Neuronal stem cell (in vitro differentiated cells): ENCODE results near the gene DPY19L3.

Experiments used
- DNase-seq: peaks from one replicate; pipeline ENCODE4 v3.0.0-alpha.2; 2013; ENCODE audit warnings: low spot score
- H2AFZ ChIP-seq: one replicate; pipeline ENCODE4 v1.6.1; 2013; ENCODE audit warnings: mild to moderate bottlenecking, low read length, inconsistent platforms
- H2AK5ac ChIP-seq: 2 replicates; pipeline ENCODE4 v1.6.1; 2013; ENCODE audit warnings: low read depth, mild to moderate bottlenecking, inconsistent platforms, low read length, moderate library complexity, mixed read lengths
- H2BK120ac ChIP-seq: 2 replicates; pipeline ENCODE4 v1.6.1; 2013; ENCODE audit warnings: low read depth, mild to moderate bottlenecking, inconsistent platforms, low read length, moderate library complexity, mixed read lengths
- H2BK12ac ChIP-seq: one replicate; pipeline ENCODE4 v1.6.1; 2013; ENCODE audit warnings: low read length, inconsistent platforms
- H2BK15ac ChIP-seq: 2 replicates; pipeline ENCODE4 v1.6.1; 2013; ENCODE audit warnings: mild to moderate bottlenecking, low read length, inconsistent platforms, mixed read lengths
- H2BK5ac ChIP-seq: one replicate; pipeline ENCODE4 v1.6.1; 2013; ENCODE audit warnings: inconsistent platforms, mild to moderate bottlenecking, low read length, moderate library complexity
- H3K14ac ChIP-seq: one replicate; pipeline ENCODE4 v1.6.1; 2013; ENCODE audit warnings: low read length, inconsistent platforms
- H3K18ac ChIP-seq: 2 replicates; pipeline ENCODE4 v1.6.1; 2013; ENCODE audit warnings: low read length, inconsistent platforms
- H3K23ac ChIP-seq: 2 replicates; pipeline ENCODE4 v1.6.1; 2013; ENCODE audit warnings: low read depth, mild to moderate bottlenecking, mixed read lengths, low read length, inconsistent platforms; ENCODE audit not compliant: poor library complexity
- H3K27ac ChIP-seq: replicated peaks from 3 replicates; pipeline ENCODE4 v1.5.1; 2013; ENCODE audit warnings: low read length, inconsistent platforms
- H3K27me3 ChIP-seq, 3 experiments: 2 replicates each; pipeline ENCODE4 v1.6.1; 2013; ENCODE audit warnings: low read length in 3 of 3, mild to moderate bottlenecking in 2 of 3, inconsistent platforms in 1 of 3, low read depth in 1 of 3, mixed read lengths in 1 of 3, moderate library complexity in 1 of 3; ENCODE audit not compliant: control insufficient read depth in 3 of 3, insufficient read depth in 3 of 3
- H3K36me3 ChIP-seq, 2 donors: replicated peaks in 1 of 2; 2 replicates each; pipeline ENCODE4 v1.6.1; 2013; ENCODE audit warnings: low read length in 2 of 2; ENCODE audit not compliant: control insufficient read depth in 2 of 2, insufficient read depth in 2 of 2
- H3K4ac ChIP-seq: 2 replicates; pipeline ENCODE4 v1.6.1; 2013; ENCODE audit warnings: inconsistent platforms, mild to moderate bottlenecking, low read length, moderate library complexity
- H3K4me1 ChIP-seq, 2 donors: 1 replicate in 1 of 2; 2 replicates in 1 of 2; pipeline ENCODE4 v1.6.1; 2013; ENCODE audit warnings: low read length in 2 of 2, low read depth in 1 of 2; ENCODE audit not compliant: control insufficient read depth in 2 of 2, insufficient read depth in 1 of 2
- H3K4me2 ChIP-seq: one replicate; pipeline ENCODE4 v1.6.1; 2013; ENCODE audit warnings: mild to moderate bottlenecking, low read length, inconsistent platforms; ENCODE audit not compliant: insufficient read depth, poor library complexity, severe bottlenecking
- H3K4me3 ChIP-seq, 2 donors: 2 replicates each; pipeline ENCODE4 v1.5.1; 2013; ENCODE audit warnings: low read length in 2 of 2, mild to moderate bottlenecking in 2 of 2, inconsistent platforms in 1 of 2, moderate library complexity in 1 of 2
- H3K79me1 ChIP-seq: one replicate; pipeline ENCODE4 v1.6.1; 2013; ENCODE audit warnings: low read depth, mild to moderate bottlenecking, inconsistent platforms, low read length, moderate library complexity
- H3K9ac ChIP-seq: one replicate; pipeline ENCODE4 v1.6.1; 2013; ENCODE audit warnings: mild to moderate bottlenecking, low read depth, low read length, inconsistent platforms; ENCODE audit not compliant: poor library complexity
- H3K9me3 ChIP-seq, 2 donors: replicated peaks in 1 of 2; 2 replicates each; pipeline versions ENCODE3 to v1.6.1; 2013; ENCODE audit warnings: low read length in 2 of 2, mild to moderate bottlenecking in 2 of 2, inconsistent platforms in 1 of 2, low read depth in 1 of 2, mixed read lengths in 1 of 2, moderate library complexity in 1 of 2; ENCODE audit not compliant: control insufficient read depth in 2 of 2, insufficient read depth in 1 of 2
- H4K8ac ChIP-seq: one replicate; pipeline ENCODE4 v1.6.1; 2013; ENCODE audit warnings: low read depth, mild to moderate bottlenecking, inconsistent platforms, low read length, moderate library complexity
- H4K91ac ChIP-seq: one replicate; pipeline ENCODE4 v1.6.1; 2013; ENCODE audit warnings: low read length, low read depth, mild to moderate bottlenecking, inconsistent platforms; ENCODE audit not compliant: poor library complexity
- WGBS, 2 donors: extraction: QIAGEN DNeasy Blood & Tissue Kit; methylation state at CpG; one replicate each; pipeline ENCODE4 v1.1.7; 2013; ENCODE audit warnings: missing lambda C conversion rate in 2 of 2, mixed read lengths in 1 of 2; ENCODE audit not compliant: insufficient read length in 2 of 2, insufficient replicate concordance in 1 of 2; ENCODE audit errors: extremely low coverage in 2 of 2; 5-methylcytosine and 5-hydroxymethylcytosine counted together

Gene DPY19L3

GRCh38 chr19:32406161-32407003 is 812 bp downstream of the DPY19L3 start:
- Histone ChIP-seq H2BK5ac (peak overlapping the region; percentile 89), H3K4me1 (peaks cover 7 to 9% of the 10 kb centered on the region in 2 donors), H3K23ac (peak overlapping the region; percentile 100), H2BK15ac (no peak overlapping the region), H3K9me3 (no peaks in the 10 kb centered on the region), H2AFZ (peak overlapping the region; percentile 94), H3K36me3 (peaks cover 10 to 44% of the 10 kb centered on the region in 2 donors), H3K4me2 (peak overlapping the region; percentile 82), H3K18ac (peak overlapping the region; percentile 98), H4K8ac (peak overlapping the region; percentile 27), H3K27ac (no peak overlapping the region), H3K4ac (peak overlapping the region; percentile 6), H3K79me1 (peaks cover 5% of the 10 kb centered on the region), H4K91ac (no peak overlapping the region), H3K9ac (peak overlapping the region; percentile 96), H3K14ac (no peak overlapping the region), H2BK12ac (peak overlapping the region; percentile 48), H2BK120ac (no peak overlapping the region), H2AK5ac (peak overlapping the region; percentile 26), H3K4me3 (peak overlapping the region; percentile 90 to 98), H3K27me3 (no peaks in the 10 kb centered on the region)
- WGBS, 2 donors, result no CpG with 5 or more reads among the region's 33 CpGs
- DNase-seq, result no peak

- Histone ChIP-seq H2AFZ (no peak overlapping the region), H3K27me3 (no peaks in the 10 kb centered on the region), H3K4ac (no peak overlapping the region), H2BK15ac (no peak overlapping the region), H3K9me3 (no peaks in the 10 kb centered on the region), H3K9ac (no peak overlapping the region), H4K91ac (no peak overlapping the region), H3K23ac (no peak overlapping the region), H4K8ac (no peak overlapping the region), H2BK120ac (no peak overlapping the region), H3K79me1 (peaks cover 5% of the 10 kb centered on the region), H3K27ac (no peak overlapping the region), H2BK5ac (no peak overlapping the region), H2AK5ac (no peak overlapping the region), H2BK12ac (no peak overlapping the region), H3K36me3 (peaks cover 12 to 53% of the 10 kb centered on the region in 2 donors), H3K4me2 (no peak overlapping the region), H3K4me1 (peaks cover 7 to 9% of the 10 kb centered on the region in 2 donors), H3K14ac (no peak overlapping the region), H3K4me3 (peak overlapping the region in 1 of 2 donors; percentile 98), H3K18ac (no peak overlapping the region)
- no CpG with 5 or more reads among the region's 19 CpGs for WGBS, 2 donors
- no peak for DNase-seq
Observed at GRCh38 chr19:32407004-32407992, 1.7 kb downstream of the DPY19L3 start.

GRCh38 chr19:32415246-32415645 is 9.7 kb downstream of the DPY19L3 start:
- Histone ChIP-seq H3K23ac (no peak overlapping the region), H3K36me3 (peaks cover 19 to 89% of the 10 kb centered on the region in 2 donors), H2AK5ac (no peak overlapping the region), H3K9me3 (no peaks in the 10 kb centered on the region), H4K8ac (no peak overlapping the region), H2BK120ac (no peak overlapping the region), H4K91ac (no peak overlapping the region), H3K4me2 (no peak overlapping the region), H2BK12ac (no peak overlapping the region), H3K4ac (no peak overlapping the region), H3K4me3 (no peak overlapping the region), H2BK5ac (no peak overlapping the region), H3K14ac (no peak overlapping the region), H3K79me1 (no peaks in the 10 kb centered on the region), H3K27me3 (no peaks in the 10 kb centered on the region), H3K4me1 (no peaks in the 10 kb centered on the region), H2AFZ (no peak overlapping the region), H3K18ac (no peak overlapping the region), H3K9ac (no peak overlapping the region), H2BK15ac (no peak overlapping the region), H3K27ac (no peak overlapping the region)
- WGBS, 2 donors, result no CpG with 5 or more reads among the region's 5 CpGs
- no peak for DNase-seq

GRCh38 chr19:32415669-32416068 is 10.1 kb downstream of the DPY19L3 start:
- Histone ChIP-seq H3K4me1 (no peaks in the 10 kb centered on the region), H2BK12ac (no peak overlapping the region), H3K4me2 (no peak overlapping the region), H3K27me3 (no peaks in the 10 kb centered on the region), H2AK5ac (no peak overlapping the region), H3K9ac (no peak overlapping the region), H2BK5ac (no peak overlapping the region), H3K9me3 (no peaks in the 10 kb centered on the region), H2AFZ (no peak overlapping the region), H2BK15ac (no peak overlapping the region), H3K79me1 (no peaks in the 10 kb centered on the region), H2BK120ac (no peak overlapping the region), H3K4ac (no peak overlapping the region), H3K27ac (no peak overlapping the region), H4K8ac (no peak overlapping the region), H3K36me3 (peaks cover 19 to 89% of the 10 kb centered on the region in 2 donors), H3K14ac (no peak overlapping the region), H3K23ac (no peak overlapping the region), H3K18ac (no peak overlapping the region), H3K4me3 (no peak overlapping the region), H4K91ac (no peak overlapping the region)
- no CpG with 5 or more reads among the region's 5 CpGs for WGBS, 2 donors
- DNase-seq, result no peak
